Neutrophil (primary cell): ENCODE data around the gene RAPGEF1.

Experiments used
- H3K27ac ChIP-seq: fragments of 200-600 bp; sonication (generic); 2 replicates; pipeline ENCODE4 v1.5.1; 2016; ENCODE audit warnings: mild to moderate bottlenecking, moderate library complexity
- H3K27me3 ChIP-seq: fragments of 200-600 bp; sonication (generic); 2 replicates; pipeline ENCODE4 v1.6.0; 2016; ENCODE audit warnings: mild to moderate bottlenecking
- H3K36me3 ChIP-seq: fragments of 200-600 bp; sonication (generic); 2 replicates; pipeline ENCODE4 v1.5.1; 2017
- H3K4me1 ChIP-seq, 2 experiments: fragments of 200-600 bp in 1 of 2; sonication (generic) in 1 of 2; 1 replicate in 1 of 2; 2 replicates in 1 of 2; pipeline versions ENCODE4 v1.5.1 to v1.6.1; 2013 to 2016; ENCODE audit warnings: low read depth in 1 of 2, low read length in 1 of 2, mild to moderate bottlenecking in 1 of 2, moderate library complexity in 1 of 2; ENCODE audit not compliant: control insufficient read depth in 1 of 2, insufficient read depth in 1 of 2
- H3K4me3 ChIP-seq, 2 experiments: fragments of 200-600 bp in 1 of 2; sonication (generic) in 1 of 2; 1 replicate in 1 of 2; 2 replicates in 1 of 2; pipeline ENCODE4 v1.5.1; 2013 to 2016; ENCODE audit warnings: low read depth in 1 of 2, low read length in 1 of 2, mild to moderate bottlenecking in 1 of 2, moderate library complexity in 1 of 2
- H3K9me3 ChIP-seq: fragments of 200-600 bp; sonication (generic); 2 replicates; pipeline ENCODE4 v1.5.1; 2016
- CTCF ChIP-seq: fragments of 200-600 bp; sonication (generic); IDR thresholded peaks from 2 replicates; pipeline ENCODE4 v1.5.1; 2016; ENCODE audit warnings: antibody characterized with exemption

RAPGEF1 gene

GRCh38 chr9:131727795-131728545 is 11.9 kb downstream of the RAPGEF1 start:
- Histone ChIP-seq H3K36me3 (no peaks in the 10 kb centered on the region), H3K9me3 (no peaks in the 10 kb centered on the region), H3K4me3 (no peak overlapping the region), H3K4me1 (peaks cover 25 to 41% of the 10 kb centered on the region in 2 experiments), H3K27ac (no peak overlapping the region), H3K27me3 (no peaks in the 10 kb centered on the region)
- TF ChIP-seq CTCF: no peak

- Histone ChIP-seq H3K27ac (no peak overlapping the region), H3K27me3 (no peaks in the 10 kb centered on the region), H3K4me3 (no peak overlapping the region), H3K9me3 (no peaks in the 10 kb centered on the region), H3K36me3 (no peaks in the 10 kb centered on the region), H3K4me1 (peaks cover 18 to 34% of the 10 kb centered on the region in 2 experiments)
- TF ChIP-seq CTCF: no peak
These were observed 12.6 kb downstream of the RAPGEF1 start for GRCh38 chr9:131727184-131727759.

GRCh38 chr9:131724683-131725082 is 15.2 kb downstream of the RAPGEF1 start:
- Histone ChIP-seq H3K27ac (no peak overlapping the region), H3K9me3 (no peaks in the 10 kb centered on the region), H3K36me3 (peaks cover 5% of the 10 kb centered on the region), H3K4me1 (peaks cover 11 to 19% of the 10 kb centered on the region in 2 experiments), H3K4me3 (no peak overlapping the region), H3K27me3 (no peaks in the 10 kb centered on the region)
- no peak for TF ChIP-seq CTCF

GRCh38 chr9:131723632-131724031 is 16.2 kb downstream of the RAPGEF1 start:
- Histone ChIP-seq H3K27ac (no peak overlapping the region), H3K36me3 (peaks cover 5% of the 10 kb centered on the region), H3K27me3 (no peaks in the 10 kb centered on the region), H3K4me3 (no peak overlapping the region), H3K9me3 (no peaks in the 10 kb centered on the region), H3K4me1 (peaks cover 6 to 9% of the 10 kb centered on the region in 2 experiments)
- TF ChIP-seq CTCF: no peak

GRCh38 chr9:131722255-131722654 is 17.6 kb downstream of the RAPGEF1 start:
- H3K4me1 ChIP-seq: no peaks in the 10 kb centered on the region
- no peak overlapping the region for H3K4me3 ChIP-seq
- no peak for TF ChIP-seq CTCF

More at GRCh38 chr9:131722255-131722654, 17.6 kb downstream of the RAPGEF1 start:
- Histone ChIP-seq H3K27me3 (no peaks in the 10 kb centered on the region), H3K9me3 (no peaks in the 10 kb centered on the region), H3K27ac (no peak overlapping the region), H3K36me3 (peaks cover 5% of the 10 kb centered on the region)
